Endodermal cell (in vitro differentiated cells): ENCODE results near the gene PRPSAP1. TPM values are rescaled to one million over a fixed set of nuclear protein-coding genes. Genes with fewer than 3 reads are reported as not detected.

Experiments used
- DNase-seq: peaks from one replicate; pipeline ENCODE4 v3.0.0-alpha.2; 2017
- H3K27ac ChIP-seq: 2 replicates; pipeline ENCODE4 v1.5.1; 2013; ENCODE audit warnings: mild to moderate bottlenecking, low read depth, low read length, moderate library complexity
- H3K27me3 ChIP-seq: 2 replicates; pipeline ENCODE4 v1.6.1; 2013; ENCODE audit warnings: mild to moderate bottlenecking, low read length, moderate library complexity; ENCODE audit not compliant: insufficient read depth, control insufficient read depth, poor library complexity, severe bottlenecking
- H3K36me3 ChIP-seq: 2 replicates; pipeline ENCODE4 v1.7.0; 2013; ENCODE audit warnings: mild to moderate bottlenecking, low read length, moderate library complexity; ENCODE audit not compliant: control insufficient read depth, insufficient read depth
- H3K4me1 ChIP-seq: one replicate; pipeline ENCODE4 v1.7.0; 2013; ENCODE audit warnings: low read length; ENCODE audit not compliant: control insufficient read depth, insufficient read depth
- H3K4me3 ChIP-seq: 2 replicates; pipeline ENCODE4 v1.5.1; 2013; ENCODE audit warnings: mild to moderate bottlenecking, low read length, moderate library complexity
- H3K9ac ChIP-seq: 2 replicates; pipeline ENCODE4 v1.6.1; 2013; ENCODE audit warnings: mild to moderate bottlenecking, low read length, moderate library complexity; ENCODE audit not compliant: poor library complexity, severe bottlenecking; ENCODE audit errors: extremely low read depth
- H3K9me3 ChIP-seq: 2 replicates; pipeline ENCODE4 v1.6.1; 2013; ENCODE audit warnings: mild to moderate bottlenecking, low read length, moderate library complexity; ENCODE audit not compliant: control insufficient read depth
- H3K27ac Mint-ChIP-seq: 2 replicates; pipeline ENCODE4 v1.8.0; 2020; ENCODE audit warnings: mixed read lengths
- H3K27me3 Mint-ChIP-seq: 2 replicates; pipeline ENCODE4 v1.8.0; 2021; ENCODE audit warnings: mild to moderate bottlenecking, mixed read lengths; ENCODE audit not compliant: insufficient read depth
- H3K36me3 Mint-ChIP-seq: 2 replicates; pipeline ENCODE4 v1.8.0; 2020; ENCODE audit warnings: low read depth, mixed read lengths
- H3K4me1 Mint-ChIP-seq: 2 replicates; pipeline ENCODE4 v1.8.0; 2020; ENCODE audit warnings: mixed read lengths
- H3K4me3 Mint-ChIP-seq: 2 replicates; pipeline ENCODE4 v1.8.0; 2020; ENCODE audit warnings: mild to moderate bottlenecking, moderate library complexity, mixed read lengths
- H3K9me3 Mint-ChIP-seq: 2 replicates; pipeline ENCODE4 v1.8.0; 2020; ENCODE audit warnings: mild to moderate bottlenecking, mixed read lengths
- WGBS, 2 experiments: methylation state at CpG; one replicate each; pipeline versions ENCODE4 v1.1.5 to v1.1.7; 2013; ENCODE audit warnings: missing lambda C conversion rate in 2 of 2, mixed read lengths in 1 of 2; ENCODE audit not compliant: insufficient coverage in 1 of 2, insufficient read length in 1 of 2; 5-methylcytosine and 5-hydroxymethylcytosine counted together
- total RNA-seq, 2 donors: library from RNA; stranded (reverse); fragmentation: NEBNext Ultra II Directional in 1 of 2; extraction: Animal tissue kit (Norgen Biotek cat#: 25700) in 1 of 2; gene quantifications; 2 replicates in 1 of 2; 3 replicates in 1 of 2; pipeline ENCODE4 v1.2.1, GENCODE V29; 2021
- TF ChIP-seq, protein P1 (sequence below): fragments of 200-600 bp; sonication (generic); conservative IDR thresholded peaks from 2 replicates; pipeline ENCODE4 v1.5.0; 2021; ENCODE audit warnings: antibody characterized with exemption, mild to moderate bottlenecking

Gene PRPSAP1
- total RNA-seq, 2 donors from 2014 or later: 60.9 to 89.8 TPM

DNA sequence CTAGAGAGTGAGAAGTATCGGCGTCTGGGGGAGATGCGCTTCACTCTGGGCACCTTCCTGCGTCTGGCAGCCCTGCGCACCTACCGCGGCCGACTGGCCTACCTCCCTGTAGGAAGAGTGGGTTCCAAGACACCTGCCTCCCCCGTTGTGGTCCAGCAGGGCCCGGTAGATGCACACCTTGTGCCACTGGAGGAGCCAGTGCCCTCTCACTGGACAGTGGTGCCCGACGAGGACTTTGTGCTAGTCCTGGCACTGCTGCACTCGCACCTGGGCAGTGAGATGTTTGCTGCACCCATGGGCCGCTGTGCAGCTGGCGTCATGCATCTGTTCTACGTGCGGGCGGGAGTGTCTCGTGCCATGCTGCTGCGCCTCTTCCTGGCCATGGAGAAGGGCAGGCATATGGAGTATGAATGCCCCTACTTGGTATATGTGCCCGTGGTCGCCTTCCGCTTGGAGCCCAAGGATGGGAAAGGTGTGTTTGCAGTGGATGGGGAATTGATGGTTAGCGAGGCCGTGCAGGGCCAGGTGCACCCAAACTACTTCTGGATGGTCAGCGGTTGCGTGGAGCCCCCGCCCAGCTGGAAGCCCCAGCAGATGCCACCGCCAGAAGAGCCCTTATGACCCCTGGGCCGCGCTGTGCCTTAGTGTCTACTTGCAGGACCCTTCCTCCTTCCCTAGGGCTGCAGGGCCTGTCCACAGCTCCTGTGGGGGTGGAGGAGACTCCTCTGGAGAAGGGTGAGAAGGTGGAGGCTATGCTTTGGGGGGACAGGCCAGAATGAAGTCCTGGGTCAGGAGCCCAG lies 33.5 kb upstream of the PRPSAP1 start:
- Histone ChIP-seq H3K4me3 (no peak overlapping the region), H3K9ac (no peak overlapping the region), H3K36me3 (peaks cover 5% of the 10 kb centered on the region), H3K9me3 (no peaks in the 10 kb centered on the region), H3K27ac (no peak overlapping the region), H3K4me1 (no peaks in the 10 kb centered on the region), H3K27me3 (peaks cover 35% of the 10 kb centered on the region)
- 94 to 97% methylated on average over 22 to 31 of the region's 31 CpGs for WGBS, 2 experiments
- DNase-seq: no peak
- H3K4me1 Mint-ChIP-seq: peaks cover 1% of the 10 kb centered on the region
- H3K27ac Mint-ChIP-seq: no peak overlapping the region
- H3K9me3 Mint-ChIP-seq: no peaks in the 10 kb centered on the region
- H3K27me3 Mint-ChIP-seq: peaks cover 34% of the 10 kb centered on the region
- H3K36me3 Mint-ChIP-seq: peaks cover 22% of the 10 kb centered on the region
- TF ChIP-seq, protein P1, sequence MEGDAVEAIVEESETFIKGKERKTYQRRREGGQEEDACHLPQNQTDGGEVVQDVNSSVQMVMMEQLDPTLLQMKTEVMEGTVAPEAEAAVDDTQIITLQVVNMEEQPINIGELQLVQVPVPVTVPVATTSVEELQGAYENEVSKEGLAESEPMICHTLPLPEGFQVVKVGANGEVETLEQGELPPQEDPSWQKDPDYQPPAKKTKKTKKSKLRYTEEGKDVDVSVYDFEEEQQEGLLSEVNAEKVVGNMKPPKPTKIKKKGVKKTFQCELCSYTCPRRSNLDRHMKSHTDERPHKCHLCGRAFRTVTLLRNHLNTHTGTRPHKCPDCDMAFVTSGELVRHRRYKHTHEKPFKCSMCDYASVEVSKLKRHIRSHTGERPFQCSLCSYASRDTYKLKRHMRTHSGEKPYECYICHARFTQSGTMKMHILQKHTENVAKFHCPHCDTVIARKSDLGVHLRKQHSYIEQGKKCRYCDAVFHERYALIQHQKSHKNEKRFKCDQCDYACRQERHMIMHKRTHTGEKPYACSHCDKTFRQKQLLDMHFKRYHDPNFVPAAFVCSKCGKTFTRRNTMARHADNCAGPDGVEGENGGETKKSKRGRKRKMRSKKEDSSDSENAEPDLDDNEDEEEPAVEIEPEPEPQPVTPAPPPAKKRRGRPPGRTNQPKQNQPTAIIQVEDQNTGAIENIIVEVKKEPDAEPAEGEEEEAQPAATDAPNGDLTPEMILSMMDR: no peak
- H3K4me3 Mint-ChIP-seq: no peak overlapping the region

DNA sequence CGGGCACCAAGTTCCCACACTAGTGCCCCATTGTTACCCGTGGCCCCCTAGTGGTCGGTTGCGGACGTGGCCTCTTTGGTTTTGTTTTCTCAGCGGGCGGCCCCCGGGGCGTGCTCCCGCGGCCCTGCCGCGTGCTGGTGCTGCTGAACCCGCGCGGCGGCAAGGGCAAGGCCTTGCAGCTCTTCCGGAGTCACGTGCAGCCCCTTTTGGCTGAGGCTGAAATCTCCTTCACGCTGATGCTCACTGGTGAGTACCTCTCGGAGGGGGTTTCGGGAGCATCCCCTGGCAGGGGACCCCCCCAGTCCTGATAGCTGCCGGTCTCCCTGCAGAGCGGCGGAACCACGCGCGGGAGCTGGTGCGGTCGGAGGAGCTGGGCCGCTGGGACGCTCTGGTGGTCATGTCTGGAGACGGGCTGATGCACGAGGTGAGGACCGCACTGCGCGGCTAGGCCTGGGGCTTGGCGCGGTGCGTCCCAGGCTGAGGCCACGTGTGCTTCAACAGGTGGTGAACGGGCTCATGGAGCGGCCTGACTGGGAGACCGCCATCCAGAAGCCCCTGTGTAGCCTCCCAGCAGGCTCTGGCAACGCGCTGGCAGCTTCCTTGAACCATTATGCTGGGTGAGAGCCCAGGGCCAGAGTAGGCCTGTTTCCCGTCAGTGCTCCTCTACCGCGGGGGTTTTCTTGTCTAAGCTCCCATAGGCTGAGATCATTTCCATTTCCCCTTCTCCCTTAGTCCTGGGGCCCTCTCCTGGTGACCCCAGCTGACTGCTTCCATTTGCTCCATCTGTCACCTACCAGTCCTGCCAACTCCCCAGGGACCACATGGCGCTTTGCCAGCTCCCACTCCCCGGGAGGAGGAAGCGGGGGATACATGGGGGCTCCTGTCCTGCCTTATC lies 32.4 kb upstream of the PRPSAP1 start:
- peak; percentile 98 for DNase-seq
- Histone ChIP-seq H3K4me3 (no peak overlapping the region), H3K27ac (no peak overlapping the region), H3K9ac (no peak overlapping the region), H3K36me3 (no peaks in the 10 kb centered on the region), H3K9me3 (no peaks in the 10 kb centered on the region), H3K4me1 (no peaks in the 10 kb centered on the region), H3K27me3 (peaks cover 35% of the 10 kb centered on the region)
- Mint-ChIP-seq H3K27me3 (peaks cover 34% of the 10 kb centered on the region), H3K9me3 (no peaks in the 10 kb centered on the region), H3K4me1 (peaks cover 1% of the 10 kb centered on the region), H3K36me3 (peaks cover 16% of the 10 kb centered on the region), H3K4me3 (peak overlapping the region; percentile 31), H3K27ac (no peak overlapping the region)
- TF ChIP-seq, protein P1: peak; percentile 94
- WGBS, 2 experiments: 60 to 70% methylated on average over 43 to 52 of the region's 52 CpGs

DNA sequence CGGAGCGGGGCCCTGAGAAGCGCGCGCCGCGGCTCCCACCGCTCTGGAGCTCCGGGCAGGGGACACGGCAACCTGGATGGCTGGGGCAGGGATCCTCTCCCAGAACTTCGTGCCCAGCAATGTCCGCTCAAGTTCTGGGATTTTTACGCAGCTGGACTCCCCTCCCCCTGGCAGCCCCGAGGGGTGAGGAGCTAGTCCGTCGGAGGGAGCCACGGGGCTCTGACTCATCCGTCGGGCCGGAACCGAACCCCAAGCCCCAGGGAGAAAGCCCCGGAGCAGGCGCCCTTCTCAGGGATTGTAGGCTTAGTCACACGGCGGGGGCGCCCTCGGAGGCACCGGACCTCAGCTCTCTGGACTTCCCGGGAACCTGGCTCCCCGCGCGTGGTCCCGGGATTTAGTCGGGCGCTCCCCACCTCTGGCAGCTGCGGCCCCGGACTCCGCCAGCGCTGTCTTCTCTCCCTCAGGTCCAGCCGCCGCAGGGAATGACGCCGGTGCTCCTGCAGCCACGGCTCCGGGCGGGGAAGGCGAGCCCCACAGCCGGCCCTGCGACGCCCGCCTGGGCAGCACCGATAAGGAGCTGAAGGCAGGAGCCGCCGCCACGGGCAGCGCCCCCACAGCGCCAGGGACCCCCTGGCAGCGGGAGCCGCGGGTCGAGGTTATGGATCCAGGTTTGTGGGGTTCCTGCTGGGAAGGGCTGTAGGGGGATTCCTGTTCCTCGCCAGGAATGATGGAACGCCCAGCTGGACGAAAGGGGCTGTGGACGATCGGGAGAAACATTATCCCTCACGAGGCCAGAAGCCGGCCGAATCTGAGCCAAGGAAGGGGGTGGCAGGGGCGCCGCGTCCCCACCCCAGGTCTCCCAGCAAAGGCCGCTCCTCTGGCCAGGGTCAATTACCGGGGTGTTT lies 31.5 kb upstream of the PRPSAP1 start:
- H3K36me3 Mint-ChIP-seq: peaks cover 10% of the 10 kb centered on the region
- no peaks in the 10 kb centered on the region for H3K9me3 ChIP-seq
- TF ChIP-seq, protein P1: no peak
- H3K4me1 Mint-ChIP-seq: peaks cover 1% of the 10 kb centered on the region
- 6 to 9% methylated on average over 57 to 74 of the region's 74 CpGs for WGBS, 2 experiments
- H3K4me3 Mint-ChIP-seq: peak overlapping the region; percentile 31
- peaks cover 35% of the 10 kb centered on the region for H3K27me3 ChIP-seq
- H3K36me3 ChIP-seq: no peaks in the 10 kb centered on the region
- no peaks in the 10 kb centered on the region for H3K9me3 Mint-ChIP-seq
- no peak overlapping the region for H3K27ac ChIP-seq
- DNase-seq: peak; percentile 84
- H3K9ac ChIP-seq: no peak overlapping the region
- H3K4me3 ChIP-seq: peak overlapping the region; percentile 82
- peaks cover 38% of the 10 kb centered on the region for H3K27me3 Mint-ChIP-seq
- no peaks in the 10 kb centered on the region for H3K4me1 ChIP-seq
- H3K27ac Mint-ChIP-seq: no peak overlapping the region
